ENCODE results near the gene OPTC. TPM values are rescaled to one million over a fixed set of nuclear protein-coding genes. Genes with fewer than 3 reads are reported as not detected.

The OPTC gene
- total RNA-seq, 3 donors from 2014 or later (not counting 1 experiment from before 2014, with no cell fraction given) = not detected

- H3K27me3 ChIP-seq (ENCODE audit: control insufficient read depth, insufficient read depth, low read length) = no peaks in the 10 kb centered on the region
- Mint-ChIP-seq H3K36me3 (no peaks in the 10 kb centered on the region), H3K9me3 (no peaks in the 10 kb centered on the region), H3K27ac (no peak overlapping the region), H3K4me1 (no peaks in the 10 kb centered on the region), H3K4me3 (no peak overlapping the region), H3K27me3 (ENCODE audit: low read depth in 2 of 2) (no peaks in the 10 kb centered on the region)
- no peaks in the 10 kb centered on the region for H3K36me3 ChIP-seq (ENCODE audit: control insufficient read depth, insufficient read depth, low read length)
- no peak overlapping the region for H3K4me3 ChIP-seq (ENCODE audit: low read length)
- no peak for DNase-seq
- no peak for TF ChIP-seq CTCF (IDR thresholded peaks at IDR 0.05)
- no peak for ATAC-seq
- H3K9me3 ChIP-seq (ENCODE audit: control insufficient read depth, insufficient read depth, low read length) = no peaks in the 10 kb centered on the region
- 100% methylated on average over 1 of the region's 1 CpG for WGBS (ENCODE audit: insufficient coverage)
- no peaks in the 10 kb centered on the region for H3K4me1 ChIP-seq (ENCODE audit: control insufficient read depth, insufficient read depth, low read length)
- no peak overlapping the region for H3K27ac ChIP-seq (ENCODE audit: low read length)
- intact Hi-C loops (cut with micrococcal nuclease) = no loop called here
Observed at GRCh38 chr1:203546274-203546673, 52.3 kb downstream of the OPTC start.

DNA sequence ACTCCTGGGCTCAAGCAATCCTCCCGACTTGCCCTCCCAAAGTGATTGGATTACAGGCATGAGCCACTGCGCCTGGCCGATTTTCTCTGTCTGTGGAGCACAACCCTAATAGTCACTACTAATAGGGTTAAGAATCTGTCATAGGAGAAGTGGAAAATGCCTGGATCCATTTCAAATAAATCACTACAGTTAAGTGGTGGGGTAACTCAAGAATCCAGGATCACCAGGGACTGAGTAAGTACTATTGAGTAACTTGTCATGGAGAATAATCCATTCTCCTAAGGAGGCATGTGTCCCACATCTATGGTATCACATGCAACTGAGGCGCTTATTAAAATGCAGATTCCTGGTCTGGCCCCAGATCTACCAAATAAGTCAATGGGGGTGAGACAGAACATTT is 53.2 kb downstream of the OPTC start:
- Histone ChIP-seq H3K36me3 (ENCODE audit: control insufficient read depth, insufficient read depth, low read length) (no peaks in the 10 kb centered on the region), H3K4me1 (ENCODE audit: control insufficient read depth, insufficient read depth, low read length) (no peaks in the 10 kb centered on the region), H3K4me3 (ENCODE audit: low read length) (no peak overlapping the region), H3K27me3 (ENCODE audit: control insufficient read depth, insufficient read depth, low read length) (no peaks in the 10 kb centered on the region), H3K27ac (ENCODE audit: low read length) (no peak overlapping the region), H3K9me3 (ENCODE audit: control insufficient read depth, insufficient read depth, low read length) (no peaks in the 10 kb centered on the region)
- Mint-ChIP-seq H3K27me3 (ENCODE audit: low read depth in 2 of 2) (no peaks in the 10 kb centered on the region), H3K9me3 (no peaks in the 10 kb centered on the region), H3K4me1 (no peaks in the 10 kb centered on the region), H3K4me3 (no peak overlapping the region), H3K27ac (no peak overlapping the region), H3K36me3 (no peaks in the 10 kb centered on the region)
- TF ChIP-seq CTCF (IDR thresholded peaks at IDR 0.05) = no peak
- WGBS (ENCODE audit: insufficient coverage) = 92% methylated on average over 2 of the region's 4 CpGs
- no peak for DNase-seq
- no peak for ATAC-seq
- intact Hi-C loops (cut with micrococcal nuclease) = no loop called here

DNA sequence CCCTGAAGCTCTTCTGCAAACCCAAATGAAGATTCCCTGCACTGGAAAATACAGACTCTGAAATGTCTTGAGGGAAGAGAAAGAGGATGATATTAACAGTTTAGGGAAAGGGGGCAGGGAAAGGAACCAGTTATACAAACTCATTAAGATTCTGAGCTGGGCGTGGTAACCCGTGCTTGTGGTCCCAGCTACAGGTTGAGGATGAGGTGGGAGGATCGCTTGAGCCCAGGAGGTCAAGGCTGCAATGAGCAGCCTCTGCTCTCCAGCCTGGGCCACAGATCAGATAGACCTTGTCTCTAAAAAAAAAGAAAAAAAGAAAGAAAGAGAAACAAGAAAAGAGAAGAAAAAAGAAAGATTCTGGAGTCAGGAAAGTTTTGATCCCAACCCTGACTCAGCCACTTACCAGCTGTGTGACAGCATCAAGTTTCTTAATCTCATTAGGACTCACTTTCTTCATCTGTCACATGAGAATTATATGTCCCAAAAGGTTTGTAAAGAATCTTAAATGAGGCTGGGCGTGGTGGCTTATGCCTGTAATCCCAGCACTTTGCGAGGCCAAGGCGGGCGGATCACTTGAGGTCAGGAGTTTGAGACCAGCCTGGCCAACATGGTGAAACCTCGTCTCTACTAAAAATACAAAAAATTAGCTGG is 53.9 kb downstream of the OPTC start:
- ATAC-seq = no peak
- Histone ChIP-seq H3K27me3 (ENCODE audit: control insufficient read depth, insufficient read depth, low read length) (no peaks in the 10 kb centered on the region), H3K4me3 (ENCODE audit: low read length) (no peak overlapping the region), H3K36me3 (ENCODE audit: control insufficient read depth, insufficient read depth, low read length) (no peaks in the 10 kb centered on the region), H3K27ac (ENCODE audit: low read length) (no peak overlapping the region), H3K4me1 (ENCODE audit: control insufficient read depth, insufficient read depth, low read length) (no peaks in the 10 kb centered on the region), H3K9me3 (ENCODE audit: control insufficient read depth, insufficient read depth, low read length) (no peaks in the 10 kb centered on the region)
- WGBS (ENCODE audit: insufficient coverage) = 92% methylated on average over 8 of the region's 8 CpGs
- H3K27me3 Mint-ChIP-seq (ENCODE audit: low read depth in 2 of 2) = no peaks in the 10 kb centered on the region
- no peaks in the 10 kb centered on the region for H3K9me3 Mint-ChIP-seq
- intact Hi-C loops (cut with micrococcal nuclease) = no loop called here
- H3K4me3 Mint-ChIP-seq = no peak overlapping the region
- H3K27ac Mint-ChIP-seq = no peak overlapping the region
- TF ChIP-seq CTCF (IDR thresholded peaks at IDR 0.05) = no peak
- no peaks in the 10 kb centered on the region for H3K36me3 Mint-ChIP-seq
- DNase-seq = no peak
- H3K4me1 Mint-ChIP-seq = no peaks in the 10 kb centered on the region

- no peak for TF ChIP-seq CTCF (IDR thresholded peaks at IDR 0.05)
- Histone ChIP-seq H3K27ac (ENCODE audit: low read length) (no peak overlapping the region), H3K27me3 (ENCODE audit: control insufficient read depth, insufficient read depth, low read length) (no peaks in the 10 kb centered on the region), H3K36me3 (ENCODE audit: control insufficient read depth, insufficient read depth, low read length) (no peaks in the 10 kb centered on the region), H3K4me1 (ENCODE audit: control insufficient read depth, insufficient read depth, low read length) (no peaks in the 10 kb centered on the region), H3K9me3 (ENCODE audit: control insufficient read depth, insufficient read depth, low read length) (no peaks in the 10 kb centered on the region), H3K4me3 (ENCODE audit: low read length) (no peak overlapping the region)
- Mint-ChIP-seq H3K9me3 (no peaks in the 10 kb centered on the region), H3K4me1 (no peaks in the 10 kb centered on the region), H3K4me3 (no peak overlapping the region), H3K27me3 (ENCODE audit: low read depth in 2 of 2) (no peaks in the 10 kb centered on the region), H3K36me3 (no peaks in the 10 kb centered on the region), H3K27ac (no peak overlapping the region)
- ATAC-seq = no peak
- WGBS (ENCODE audit: insufficient coverage) = 95% methylated on average over 2 of the region's 2 CpGs
- no peak for DNase-seq
- intact Hi-C loops (cut with micrococcal nuclease) = no loop called here
Observed at GRCh38 chr1:203548892-203549291, 54.9 kb downstream of the OPTC start.
